Osteoblast (primary cell): Measurements from ENCODE around the gene SLC37A1. TPM values are rescaled to one million over a fixed set of nuclear protein-coding genes. Genes with fewer than 3 reads are reported as not detected.

Source experiments
- DNase-seq: peaks from one replicate; pipeline ENCODE4 v3.0.0; 2011; ENCODE audit warnings: low spot score, mixed read lengths; ENCODE audit not compliant: insufficient read length; ENCODE audit errors: missing footprints
- H2AFZ ChIP-seq: 2 replicates; pipeline ENCODE4 v1.6.0; 2011; ENCODE audit warnings: mild to moderate bottlenecking, low read length
- H3K27ac ChIP-seq: 2 replicates; pipeline ENCODE4 v1.5.1; 2011; ENCODE audit warnings: mild to moderate bottlenecking, low read depth, low read length, moderate library complexity
- H3K27me3 ChIP-seq: 2 replicates; pipeline ENCODE4 v1.6.0; 2012; ENCODE audit warnings: mild to moderate bottlenecking, control low read depth, inconsistent platforms, low read length, moderate library complexity; ENCODE audit not compliant: insufficient read depth
- H3K36me3 ChIP-seq: 2 replicates; pipeline ENCODE4 v1.5.1; 2011; ENCODE audit warnings: mild to moderate bottlenecking, low read length, control low read depth, moderate library complexity; ENCODE audit not compliant: insufficient read depth
- H3K4me1 ChIP-seq: 2 replicates; pipeline ENCODE4 v1.5.1; 2011; ENCODE audit warnings: mild to moderate bottlenecking, low read length, control low read depth, moderate library complexity; ENCODE audit not compliant: insufficient read depth
- H3K4me2 ChIP-seq: 2 replicates; pipeline ENCODE4 v1.6.0; 2011; ENCODE audit warnings: mild to moderate bottlenecking, low read length; ENCODE audit not compliant: insufficient read depth
- H3K4me3 ChIP-seq: fragments of 200-600 bp; sonication (generic); 3 replicates; pipeline ENCODE4 v1.5.1; 2012; ENCODE audit warnings: mild to moderate bottlenecking, low read length, inconsistent platforms; ENCODE audit not compliant: insufficient read depth
- H3K79me2 ChIP-seq: 2 replicates; pipeline ENCODE4 v1.6.0; 2012; ENCODE audit warnings: mild to moderate bottlenecking, low read length, control low read depth, inconsistent platforms; ENCODE audit not compliant: insufficient read depth
- H3K9me3 ChIP-seq: 2 replicates; pipeline ENCODE4 v1.5.1; 2011; ENCODE audit warnings: low read depth, low read length, control low read depth
- H4K20me1 ChIP-seq: 2 replicates; pipeline ENCODE4 v1.6.0; 2012; ENCODE audit warnings: mild to moderate bottlenecking, low read length, control low read depth; ENCODE audit not compliant: insufficient read depth
- total RNA-seq: library from RNA; depleted of rRNA; stranded (reverse); fragments of >200 nt; gene quantifications from 2 replicates; pipeline ENCODE4 v1.2.3, GENCODE V29; 2012
- TF ChIP-seq, protein P1 (sequence below): IDR thresholded peaks from 2 replicates; pipeline ENCODE4 v1.5.1; 2011; ENCODE audit warnings: mild to moderate bottlenecking, low read depth, low read length, moderate library complexity; ENCODE audit errors: extremely low read depth

The SLC37A1 gene
- total RNA-seq, 1 donor = 6.9 TPM

DNA sequence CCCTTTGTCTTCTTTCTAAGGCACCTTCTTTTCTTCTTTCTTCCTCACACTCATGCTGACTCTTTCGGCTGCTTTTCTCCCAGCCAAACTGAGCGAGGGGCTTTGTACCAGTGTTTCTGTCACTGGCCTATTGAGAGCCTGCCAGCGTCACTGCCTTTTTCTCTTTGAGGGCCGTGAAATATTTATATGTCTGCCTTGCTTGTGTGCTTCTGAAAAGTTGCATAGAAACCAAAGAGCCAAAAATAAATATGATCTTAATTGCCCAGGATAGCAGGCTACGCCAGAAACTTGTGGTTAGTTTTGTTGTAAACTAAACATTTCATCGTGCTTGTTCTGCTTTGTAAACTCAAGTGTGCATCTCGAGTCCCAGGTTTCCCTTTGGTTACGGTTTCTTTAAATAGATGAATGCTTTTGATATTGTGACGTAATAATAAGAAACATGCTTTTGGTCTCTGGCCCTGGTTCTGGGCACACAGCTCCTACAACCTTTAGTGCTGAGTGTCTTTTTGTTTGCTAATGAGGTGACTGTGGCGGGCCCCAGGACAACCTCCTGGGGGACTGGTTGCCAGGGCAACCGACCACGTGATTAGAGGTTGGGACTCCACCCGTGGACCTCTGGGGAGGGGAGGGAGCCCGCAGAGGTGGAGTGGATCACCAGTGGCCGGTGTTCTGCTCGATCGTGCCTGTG, 10.8 kb downstream of the SLC37A1 start:
- peak overlapping the region; percentile 58 for H3K4me3 ChIP-seq
- no peaks in the 10 kb centered on the region for H3K36me3 ChIP-seq
- no peaks in the 10 kb centered on the region for H3K9me3 ChIP-seq
- no peaks in the 10 kb centered on the region for H3K79me2 ChIP-seq
- TF ChIP-seq, protein P1, sequence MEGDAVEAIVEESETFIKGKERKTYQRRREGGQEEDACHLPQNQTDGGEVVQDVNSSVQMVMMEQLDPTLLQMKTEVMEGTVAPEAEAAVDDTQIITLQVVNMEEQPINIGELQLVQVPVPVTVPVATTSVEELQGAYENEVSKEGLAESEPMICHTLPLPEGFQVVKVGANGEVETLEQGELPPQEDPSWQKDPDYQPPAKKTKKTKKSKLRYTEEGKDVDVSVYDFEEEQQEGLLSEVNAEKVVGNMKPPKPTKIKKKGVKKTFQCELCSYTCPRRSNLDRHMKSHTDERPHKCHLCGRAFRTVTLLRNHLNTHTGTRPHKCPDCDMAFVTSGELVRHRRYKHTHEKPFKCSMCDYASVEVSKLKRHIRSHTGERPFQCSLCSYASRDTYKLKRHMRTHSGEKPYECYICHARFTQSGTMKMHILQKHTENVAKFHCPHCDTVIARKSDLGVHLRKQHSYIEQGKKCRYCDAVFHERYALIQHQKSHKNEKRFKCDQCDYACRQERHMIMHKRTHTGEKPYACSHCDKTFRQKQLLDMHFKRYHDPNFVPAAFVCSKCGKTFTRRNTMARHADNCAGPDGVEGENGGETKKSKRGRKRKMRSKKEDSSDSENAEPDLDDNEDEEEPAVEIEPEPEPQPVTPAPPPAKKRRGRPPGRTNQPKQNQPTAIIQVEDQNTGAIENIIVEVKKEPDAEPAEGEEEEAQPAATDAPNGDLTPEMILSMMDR = no peak
- peak; percentile 85 for DNase-seq
- H3K27ac ChIP-seq = no peak overlapping the region
- H4K20me1 ChIP-seq = no peaks in the 10 kb centered on the region
- H3K4me2 ChIP-seq = peak overlapping the region; percentile 58
- peaks cover 9% of the 10 kb centered on the region for H3K4me1 ChIP-seq
- H2AFZ ChIP-seq = peak overlapping the region; percentile 38
- peaks cover 8% of the 10 kb centered on the region for H3K27me3 ChIP-seq

GRCh38 chr21:42525029-42525581, 11.5 kb downstream of the SLC37A1 start:
- peak overlapping the region; percentile 58 for H3K4me3 ChIP-seq
- DNase-seq = no peak
- H3K4me1 ChIP-seq = peaks cover 9% of the 10 kb centered on the region
- no peaks in the 10 kb centered on the region for H3K79me2 ChIP-seq
- no peaks in the 10 kb centered on the region for H4K20me1 ChIP-seq
- peak overlapping the region; percentile 58 for H3K4me2 ChIP-seq
- H3K9me3 ChIP-seq = no peaks in the 10 kb centered on the region
- H3K27me3 ChIP-seq = peaks cover 8% of the 10 kb centered on the region
- H2AFZ ChIP-seq = peak overlapping the region; percentile 23
- TF ChIP-seq, protein P1 = no peak
- no peaks in the 10 kb centered on the region for H3K36me3 ChIP-seq
- H3K27ac ChIP-seq = no peak overlapping the region

DNA sequence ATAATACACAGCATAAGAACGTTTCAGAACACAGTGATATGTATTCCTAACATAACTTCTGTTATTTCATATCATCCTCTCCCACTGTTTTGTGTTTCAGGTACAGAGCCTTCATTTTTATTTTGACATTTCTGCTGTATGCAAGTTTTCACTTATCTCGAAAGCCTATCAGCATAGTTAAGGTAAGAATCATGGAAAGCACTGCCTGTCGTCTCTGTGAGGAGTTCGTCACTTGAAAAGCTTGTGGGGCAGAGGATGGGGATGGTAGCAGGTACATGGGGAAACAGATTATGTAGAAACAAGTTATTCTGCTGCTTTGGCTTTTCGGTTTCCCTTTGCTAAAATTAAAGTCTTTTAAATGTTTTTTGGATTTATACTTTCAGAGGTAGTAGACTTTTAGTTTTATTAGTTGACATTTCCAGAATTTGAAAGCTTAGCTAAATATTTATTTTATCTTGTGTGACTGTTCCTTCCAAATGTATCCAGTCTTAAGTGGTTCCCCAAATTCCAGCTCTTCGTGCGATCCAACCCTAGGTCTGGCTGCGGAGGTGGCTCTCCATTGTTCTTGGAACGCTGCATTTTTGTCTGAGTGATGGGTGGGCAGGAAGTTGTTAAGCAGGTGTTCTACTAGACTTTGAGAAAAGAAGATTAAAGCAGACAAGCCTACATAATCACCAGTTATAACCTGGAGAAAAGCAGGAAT, 12.2 kb downstream of the SLC37A1 start:
- Histone ChIP-seq H3K36me3 (no peaks in the 10 kb centered on the region), H4K20me1 (no peaks in the 10 kb centered on the region), H3K4me1 (peaks cover 9% of the 10 kb centered on the region), H3K27ac (no peak overlapping the region), H2AFZ (no peak overlapping the region), H3K79me2 (no peaks in the 10 kb centered on the region), H3K4me3 (no peak overlapping the region), H3K27me3 (peaks cover 8% of the 10 kb centered on the region), H3K9me3 (no peaks in the 10 kb centered on the region), H3K4me2 (no peak overlapping the region)
- TF ChIP-seq, protein P1 = no peak
- no peak for DNase-seq

DNA sequence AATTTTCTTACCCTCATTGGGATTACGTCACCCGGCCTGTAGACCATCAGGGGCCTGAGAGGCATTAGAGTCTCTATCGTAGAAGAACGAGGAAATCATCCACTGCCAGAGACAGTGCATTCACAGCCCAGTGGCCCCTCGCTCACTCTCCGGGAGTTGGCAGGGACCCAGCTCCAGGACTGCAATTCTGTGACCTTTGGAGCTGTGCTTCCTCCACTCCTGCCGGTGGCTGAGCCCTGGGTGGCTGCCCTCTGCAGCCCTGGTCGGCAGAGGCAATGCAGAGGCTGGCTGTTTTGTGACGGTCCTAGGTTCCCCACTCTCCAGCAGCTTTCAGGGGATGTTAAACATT, 12.7 kb downstream of the SLC37A1 start:
- H3K27ac ChIP-seq = no peak overlapping the region
- H3K4me1 ChIP-seq = peaks cover 9% of the 10 kb centered on the region
- H3K36me3 ChIP-seq = no peaks in the 10 kb centered on the region
- no peak overlapping the region for H3K4me2 ChIP-seq
- H2AFZ ChIP-seq = no peak overlapping the region
- no peaks in the 10 kb centered on the region for H3K9me3 ChIP-seq
- DNase-seq = no peak
- TF ChIP-seq, protein P1 = no peak
- peaks cover 12% of the 10 kb centered on the region for H3K27me3 ChIP-seq
- H3K79me2 ChIP-seq = no peaks in the 10 kb centered on the region
- no peaks in the 10 kb centered on the region for H4K20me1 ChIP-seq
- no peak overlapping the region for H3K4me3 ChIP-seq
